Measurements from ENCODE around the gene LRRK1.

The LRRK1 gene

DNA sequence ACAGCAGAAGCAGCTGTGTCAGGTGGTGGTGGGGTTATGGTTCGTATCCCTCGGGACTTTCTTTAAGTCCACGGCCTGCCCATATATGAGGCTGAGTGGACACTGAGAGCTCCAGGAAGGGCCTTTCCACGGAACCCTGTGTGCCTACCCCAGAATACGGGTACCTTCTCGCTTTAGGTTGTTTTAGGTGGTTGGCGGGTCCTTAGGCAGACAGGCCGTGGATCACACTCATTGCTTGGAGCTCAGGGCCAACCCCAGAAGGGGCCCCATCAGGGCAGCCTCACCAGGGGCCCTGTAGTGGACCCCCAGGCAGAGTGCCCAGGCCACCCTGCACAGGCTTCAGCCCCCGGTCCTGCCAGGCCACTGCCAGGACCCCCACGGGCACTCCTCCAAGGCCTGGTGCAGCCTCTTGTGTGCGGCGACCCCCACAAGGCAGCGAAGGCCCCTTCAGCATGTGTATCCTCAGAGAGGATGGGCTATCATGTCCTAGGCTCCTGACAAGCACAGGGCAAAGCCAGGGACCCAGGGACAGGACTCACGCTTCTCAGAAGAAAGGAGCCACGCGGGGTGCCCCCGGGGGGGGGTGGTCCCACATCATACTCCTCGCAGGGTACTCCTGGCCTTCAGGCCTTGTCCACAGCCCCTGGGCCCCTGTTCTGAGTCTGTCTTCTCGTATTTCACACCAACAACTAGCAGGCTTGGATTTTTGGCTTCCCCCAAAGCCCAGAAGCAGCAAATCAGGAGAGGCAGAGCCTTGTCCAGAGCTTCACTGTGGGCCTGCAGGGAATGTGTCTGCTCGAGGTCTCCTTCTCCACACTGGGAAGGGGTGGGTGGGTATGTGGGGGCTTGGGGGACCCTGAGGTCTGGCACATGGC lies 93.4 kb downstream of the LRRK1 start:
- DNase-seq, result no peak

DNA sequence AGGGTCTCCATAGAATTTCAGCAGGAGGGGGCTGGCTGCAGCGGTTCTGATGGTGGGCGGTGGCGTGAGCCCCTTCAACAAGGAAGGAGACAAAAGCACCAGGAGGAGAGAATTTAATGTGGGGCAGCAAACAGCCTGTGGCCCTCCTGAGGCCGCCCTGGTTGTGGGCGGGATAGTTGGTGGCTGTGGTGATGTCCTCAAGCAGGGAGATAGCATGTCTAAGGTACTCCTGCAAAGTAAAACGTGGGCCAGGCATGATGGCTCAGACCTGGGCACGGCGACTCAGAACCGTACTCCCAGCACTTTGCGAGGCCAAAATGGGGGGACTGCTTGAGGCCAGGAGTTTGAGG lies 94.0 kb downstream of the LRRK1 start:
- no peak for DNase-seq

DNA sequence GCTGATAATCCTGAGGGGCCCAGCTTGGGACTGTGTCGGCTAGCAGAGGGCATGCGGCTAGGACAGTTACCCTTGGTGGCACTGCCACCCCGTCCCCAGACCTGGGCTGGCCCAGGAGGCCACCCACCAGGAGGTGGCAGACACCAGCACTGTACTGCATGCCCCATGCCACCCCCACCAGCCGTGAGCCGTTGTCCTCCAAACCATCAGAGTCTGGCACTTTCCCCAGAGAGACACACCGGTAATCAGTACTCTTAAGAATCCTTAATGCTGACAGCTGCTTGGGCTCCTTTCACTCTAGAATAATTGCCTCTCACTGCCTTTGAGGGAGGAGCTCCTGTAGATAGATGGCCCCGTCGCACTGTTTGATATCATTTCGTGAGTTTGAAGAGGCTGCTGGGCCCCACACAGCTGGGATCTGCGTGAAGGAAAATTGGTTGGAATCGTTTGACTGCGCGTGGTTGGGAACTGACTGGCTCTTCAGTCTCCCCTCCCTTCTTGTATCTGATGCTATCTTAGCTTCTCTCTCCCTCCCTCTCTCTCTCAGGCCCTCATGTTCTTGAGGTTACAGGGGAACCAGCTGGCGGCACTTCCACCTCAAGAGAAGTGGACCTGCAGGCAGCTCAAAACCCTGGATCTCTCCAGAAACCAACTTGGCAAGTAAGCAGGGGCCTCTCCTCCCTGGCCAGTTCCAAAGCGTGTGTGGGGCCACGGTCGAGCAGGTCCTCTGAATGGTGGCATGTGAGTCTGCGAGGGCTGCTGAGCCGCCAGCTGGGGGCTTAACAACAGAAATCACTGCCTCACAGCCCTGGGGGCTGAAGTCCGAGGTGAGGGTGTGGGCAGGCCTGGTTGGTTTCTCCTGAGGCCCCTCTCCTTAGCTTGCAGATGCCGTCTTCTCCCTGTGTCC lies 94.9 kb downstream of the LRRK1 start:
- no peak for DNase-seq

DNA sequence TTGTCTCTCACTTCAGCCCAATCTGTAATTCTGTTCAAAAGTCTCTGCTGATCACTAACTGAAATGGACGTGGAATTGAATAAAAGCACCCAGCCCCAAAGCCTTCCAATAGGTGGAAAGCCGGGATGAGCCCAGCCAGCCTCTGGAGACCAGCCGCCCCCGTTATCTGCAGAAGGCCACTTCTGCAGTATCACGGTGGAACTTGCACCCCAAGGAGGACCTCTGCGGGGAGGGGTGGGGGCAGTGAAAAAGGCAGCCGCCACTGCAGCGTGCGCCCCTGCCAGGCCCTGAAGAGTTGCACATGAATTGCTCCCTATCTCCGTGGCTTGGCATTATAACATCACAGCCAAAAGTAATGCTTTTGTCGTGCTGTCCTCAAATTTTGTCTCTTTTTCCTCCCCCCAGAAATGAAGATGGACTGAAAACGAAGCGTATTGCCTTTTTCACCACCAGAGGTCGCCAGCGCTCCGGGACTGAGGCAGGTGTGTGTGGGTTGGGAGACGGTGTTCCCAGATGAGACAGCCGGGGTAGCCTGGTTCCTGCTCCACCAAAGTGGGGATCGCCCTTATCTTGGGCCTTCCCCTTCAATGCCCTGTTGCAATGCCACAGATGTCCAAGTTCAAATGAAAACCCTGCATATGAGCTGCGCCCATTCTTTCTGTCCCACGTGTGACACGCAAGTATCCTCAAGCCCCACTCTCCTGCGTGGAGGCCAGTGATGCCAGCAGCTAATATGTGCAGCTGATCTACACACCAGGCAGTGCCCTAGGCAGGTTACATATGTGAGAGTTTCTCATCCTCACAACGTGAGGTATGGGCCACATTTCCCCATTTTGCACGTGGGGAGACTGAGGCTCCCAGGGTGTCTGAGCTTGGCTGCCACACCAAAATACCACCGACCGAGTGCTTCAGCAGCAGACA lies 96.0 kb downstream of the LRRK1 start:
- peak; percentile 76 for DNase-seq

DNA sequence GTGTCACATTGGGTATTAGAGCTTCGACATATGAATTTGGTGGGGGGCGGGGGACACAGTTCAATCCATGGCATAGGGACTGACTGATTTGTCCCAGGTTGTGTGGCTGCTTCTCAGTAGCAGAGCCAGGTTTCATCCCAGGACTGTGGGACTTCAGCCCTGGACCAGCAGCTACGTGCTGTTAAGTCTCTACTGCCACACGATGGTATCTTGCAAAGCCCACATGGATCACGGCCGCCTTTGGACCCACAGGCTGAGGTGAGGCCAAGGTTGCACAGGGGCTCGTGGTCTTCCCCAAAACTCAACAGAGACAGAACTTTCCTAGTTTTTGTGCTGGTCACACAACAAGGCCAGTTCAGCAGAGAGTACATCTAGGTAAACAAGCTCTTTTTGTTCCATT lies 97.4 kb downstream of the LRRK1 start:
- no peak for DNase-seq

DNA sequence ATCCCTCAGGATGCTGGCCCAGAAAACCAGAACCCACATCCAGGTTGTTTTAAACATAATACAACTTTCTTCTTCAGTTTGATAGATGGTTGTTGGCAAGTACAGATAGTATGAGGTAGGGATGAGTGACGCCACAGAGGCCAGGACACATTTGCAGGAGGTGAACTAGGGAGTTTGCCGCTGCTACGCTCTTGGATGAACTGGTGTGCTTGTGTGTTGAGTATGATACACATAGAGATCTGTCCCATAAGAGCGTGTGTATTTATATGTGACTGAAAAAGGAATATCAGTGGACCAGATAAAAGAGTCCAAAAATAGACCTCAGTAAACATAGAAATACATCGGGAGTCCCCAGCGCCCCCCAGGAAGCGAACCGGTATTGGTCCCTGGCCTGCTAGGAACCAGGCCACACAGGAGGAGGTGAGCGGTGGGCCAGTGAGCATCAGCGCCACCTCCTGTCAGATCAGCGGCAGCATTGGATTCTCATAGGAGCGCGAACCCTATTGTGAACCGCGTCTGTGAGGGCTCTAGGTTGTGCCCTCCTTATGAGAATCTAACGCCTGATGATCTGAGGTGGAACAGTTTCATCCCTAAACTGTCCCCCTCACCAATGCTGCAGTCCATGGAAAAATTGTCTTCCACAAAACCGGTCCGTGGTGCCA lies 98.1 kb downstream of the LRRK1 start:
- DNase-seq, result no peak

DNA sequence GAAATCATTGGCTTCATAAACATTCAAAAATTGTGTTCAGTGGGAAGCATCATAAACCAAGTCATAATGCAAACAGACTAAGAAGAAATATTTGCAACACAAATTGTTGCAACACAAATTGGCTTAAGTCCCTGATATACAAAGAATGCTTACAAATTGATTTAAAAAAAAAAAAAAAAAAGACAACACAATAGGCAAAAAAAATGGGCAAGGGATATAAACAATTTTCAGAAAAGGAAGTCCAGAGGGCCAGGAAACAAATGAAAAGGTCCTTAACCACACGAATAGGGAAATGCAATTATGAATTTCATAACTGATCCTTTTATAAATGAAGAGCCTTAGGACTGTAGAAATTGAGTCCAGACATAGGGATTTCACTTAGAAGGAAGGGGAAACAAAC lies 98.9 kb downstream of the LRRK1 start:
- DNase-seq, result no peak

DNA sequence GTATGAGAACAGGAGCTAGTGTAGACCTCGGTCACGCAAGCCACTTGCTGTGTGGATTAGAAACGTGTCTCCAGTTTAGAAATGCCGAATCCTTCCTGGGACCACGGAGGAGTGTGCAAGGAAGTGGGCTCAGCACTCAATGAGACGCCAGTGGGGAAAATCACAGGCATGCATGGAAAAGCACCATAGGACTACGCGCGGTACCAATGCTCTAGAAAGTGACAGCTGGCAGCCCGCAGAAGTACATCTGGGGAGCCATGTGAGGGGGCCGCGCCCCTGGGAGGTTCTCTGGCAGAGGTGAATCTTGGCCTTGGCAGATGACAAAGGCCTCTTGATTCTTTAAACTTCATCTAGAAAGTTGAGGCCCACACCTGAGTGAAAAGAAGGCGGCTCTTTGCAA lies 99.3 kb downstream of the LRRK1 start:
- no peak for DNase-seq

DNA sequence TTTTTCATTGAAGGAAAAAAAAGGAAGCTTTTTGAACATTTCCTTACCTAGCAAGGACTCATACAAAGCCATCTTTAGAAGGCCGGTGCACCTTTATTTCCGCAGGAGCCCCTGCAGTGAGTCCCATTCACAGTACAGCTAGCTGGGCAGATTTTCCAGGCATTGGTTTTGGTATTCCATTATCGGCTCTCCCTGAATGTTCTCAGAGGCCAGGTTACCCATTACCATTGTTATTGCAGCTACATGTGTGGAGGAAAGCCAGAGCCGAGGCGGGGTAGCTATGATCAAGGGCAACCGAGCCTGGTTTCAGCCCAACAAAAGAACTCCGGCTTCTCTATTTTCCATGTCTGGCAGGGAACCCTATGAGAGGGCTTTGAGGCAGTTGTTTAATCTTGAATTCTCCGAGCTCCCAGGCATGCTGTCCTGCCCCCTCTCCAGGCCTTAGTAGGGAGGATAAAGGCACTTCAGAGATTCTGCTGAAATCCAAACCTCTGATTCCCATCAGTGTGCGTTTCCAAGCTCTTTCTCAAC lies 100.3 kb downstream of the LRRK1 start:
- no peak for DNase-seq

DNA sequence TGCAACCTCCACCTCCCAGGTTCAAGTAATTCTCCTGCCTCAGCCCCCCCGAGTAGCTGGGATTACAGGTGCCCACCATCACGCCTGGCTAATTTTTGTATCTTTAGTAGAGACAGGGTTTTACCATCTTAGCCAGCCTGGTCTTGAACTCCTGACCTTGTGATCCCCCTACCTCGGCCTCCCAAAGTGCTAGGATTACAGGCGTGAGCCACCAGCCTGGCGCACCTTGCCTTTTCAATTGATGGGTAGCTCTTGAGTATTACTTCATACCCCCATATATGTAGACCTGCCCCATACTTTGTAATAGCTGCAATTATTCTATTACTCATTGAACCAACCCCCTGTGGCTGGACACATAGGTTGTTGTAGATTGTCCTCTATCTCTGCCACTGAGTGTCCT lies 101.3 kb downstream of the LRRK1 start:
- DNase-seq, result no peak

DNA sequence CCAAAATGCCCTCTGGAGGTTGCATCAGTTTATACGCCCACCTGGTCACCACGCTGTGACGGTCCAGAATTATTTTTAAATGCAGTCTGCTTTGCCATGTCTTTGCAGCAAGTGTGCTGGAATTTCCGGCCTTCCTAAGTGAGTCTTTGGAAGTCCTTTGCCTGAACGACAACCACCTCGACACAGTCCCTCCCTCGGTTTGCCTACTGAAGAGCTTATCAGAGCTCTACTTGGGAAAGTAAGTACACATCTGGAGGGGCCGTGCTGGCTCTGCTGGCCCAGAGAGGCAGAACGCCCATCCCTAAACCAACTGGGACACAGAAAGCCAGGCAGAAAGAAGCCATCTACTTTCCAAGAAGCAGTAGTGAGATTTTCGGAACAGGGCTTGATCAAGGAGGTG lies 101.8 kb downstream of the LRRK1 start:
- no peak for DNase-seq

DNA sequence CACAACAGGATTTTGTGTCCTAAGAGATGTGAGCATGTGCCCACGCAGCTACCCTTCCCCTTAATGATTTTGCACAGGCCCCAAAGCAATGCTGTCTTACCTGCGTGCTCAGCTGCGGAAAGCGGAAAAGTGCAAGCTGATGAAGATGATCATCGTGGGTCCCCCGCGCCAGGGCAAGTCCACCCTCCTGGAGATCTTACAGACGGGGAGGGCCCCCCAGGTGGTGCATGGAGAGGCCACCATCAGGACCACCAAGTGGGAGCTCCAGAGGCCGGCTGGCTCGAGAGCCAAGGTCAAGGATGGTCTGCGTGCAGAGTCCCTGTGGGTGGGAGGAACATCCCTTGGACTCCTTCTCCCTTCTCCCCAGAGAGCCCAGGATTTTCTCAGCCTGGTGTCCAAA lies 103.1 kb downstream of the LRRK1 start:
- no peak for DNase-seq

DNA sequence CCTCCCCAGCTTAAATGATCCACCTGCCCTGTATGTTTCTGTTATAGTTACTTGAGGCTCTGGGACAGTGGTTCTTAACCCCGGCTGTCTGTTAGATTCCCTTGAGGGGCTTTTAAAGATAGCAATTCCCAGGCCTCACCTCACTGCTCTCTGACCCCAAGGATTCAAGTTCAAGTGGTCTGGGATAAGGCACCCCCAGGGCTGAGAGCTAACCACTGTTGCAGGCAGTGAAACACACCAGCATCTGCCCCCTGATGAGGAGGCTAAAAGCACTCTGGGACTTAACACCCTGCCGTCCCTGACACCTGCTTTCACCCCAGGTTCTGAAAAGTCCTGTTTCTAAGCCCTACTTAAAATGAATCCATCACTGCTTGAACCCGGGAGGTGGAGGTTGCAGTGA lies 103.7 kb downstream of the LRRK1 start:
- DNase-seq, result no peak

DNA sequence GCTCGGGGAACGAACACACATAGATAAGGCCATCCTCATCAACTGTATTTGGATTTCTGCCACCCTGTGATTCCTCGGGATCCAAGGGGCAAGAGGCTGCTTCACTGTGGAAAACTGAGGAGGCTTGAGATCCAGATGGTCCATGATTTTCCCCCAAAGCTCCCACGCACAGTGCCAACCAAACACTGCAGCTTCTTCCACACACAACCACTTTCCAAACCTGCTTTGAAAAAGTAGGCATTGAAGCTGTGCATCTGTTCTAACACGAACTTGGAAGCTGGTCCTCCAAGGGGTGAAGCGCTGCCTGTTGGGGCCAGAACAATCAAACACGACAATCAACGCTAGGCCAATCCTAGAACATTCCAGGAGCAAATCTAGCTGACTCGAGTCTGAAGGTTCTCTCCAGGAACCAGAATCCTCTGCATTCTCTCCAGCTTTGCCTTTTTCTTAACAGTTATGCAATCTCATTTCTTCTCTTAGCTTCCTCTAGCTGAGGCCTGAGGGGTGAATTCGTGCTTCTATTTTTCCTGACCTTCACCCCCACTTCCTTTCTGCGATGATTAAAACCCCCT lies 104.4 kb downstream of the LRRK1 start:
- DNase-seq, result no peak

DNA sequence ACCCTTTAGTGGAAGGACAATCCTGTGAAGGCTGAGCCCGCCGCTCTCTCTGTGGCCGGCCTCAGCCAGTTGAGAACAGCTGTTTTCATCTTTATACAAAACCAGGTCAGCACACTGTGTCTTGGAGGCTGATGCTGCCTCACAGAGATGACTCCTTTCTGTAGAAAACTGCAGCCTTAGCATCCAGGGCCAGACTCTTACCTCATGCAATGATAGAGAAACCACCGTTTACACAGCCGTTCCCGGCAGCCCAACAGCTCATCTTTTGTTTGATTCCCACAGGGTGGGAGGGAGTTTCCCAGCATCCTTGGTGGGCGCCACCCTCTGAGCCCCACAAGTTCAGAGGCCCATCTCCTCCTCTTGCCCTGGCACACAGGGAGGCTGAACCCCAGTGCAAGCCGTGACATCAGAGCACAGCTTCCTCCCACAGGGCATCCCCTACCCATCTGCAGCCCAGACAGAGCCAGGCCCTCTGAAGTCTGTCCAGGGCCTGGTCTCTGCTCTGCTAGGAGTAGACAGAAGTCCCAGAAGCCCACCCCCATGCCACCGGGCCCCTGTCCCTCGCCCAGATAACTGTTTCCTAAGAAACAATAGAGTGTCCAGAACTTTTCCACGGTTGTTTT lies 105.0 kb downstream of the LRRK1 start:
- DNase-seq, result no peak

DNA sequence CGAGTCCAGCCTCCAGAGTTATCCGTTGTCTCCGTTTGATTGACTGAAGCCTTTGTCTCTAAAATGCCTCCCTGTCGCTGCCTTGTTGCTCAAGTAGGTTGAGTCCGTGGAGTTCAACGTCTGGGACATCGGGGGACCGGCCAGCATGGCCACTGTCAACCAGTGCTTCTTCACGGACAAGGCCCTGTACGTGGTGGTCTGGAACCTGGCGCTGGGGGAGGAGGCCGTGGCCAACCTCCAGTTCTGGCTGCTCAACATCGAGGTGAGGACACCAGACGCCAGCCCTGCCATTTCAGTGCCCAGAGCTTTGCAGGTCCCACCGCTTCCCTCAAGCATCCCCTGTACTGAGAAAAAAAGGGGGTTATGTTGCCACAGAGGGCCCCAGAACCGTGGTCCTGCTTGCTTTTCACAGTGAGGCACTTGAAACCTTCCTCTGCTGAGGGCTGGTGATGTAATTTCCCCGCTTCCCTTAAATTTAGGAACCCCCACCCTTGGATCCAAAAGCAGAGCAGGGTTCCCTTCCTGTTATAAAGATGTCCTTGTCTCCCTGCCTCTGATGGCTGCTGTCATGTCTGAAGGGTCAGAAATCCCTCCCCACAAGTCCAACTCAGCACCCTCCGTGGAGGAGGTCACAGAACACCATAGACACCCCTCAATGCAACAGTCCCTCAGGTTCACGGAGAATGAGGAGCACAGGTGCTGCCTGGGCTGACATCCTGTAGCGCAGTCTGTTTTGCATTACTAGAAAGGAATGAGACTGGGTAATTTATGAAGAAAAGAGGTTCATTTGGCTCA lies 105.7 kb downstream of the LRRK1 start:
- DNase-seq, result no peak

DNA sequence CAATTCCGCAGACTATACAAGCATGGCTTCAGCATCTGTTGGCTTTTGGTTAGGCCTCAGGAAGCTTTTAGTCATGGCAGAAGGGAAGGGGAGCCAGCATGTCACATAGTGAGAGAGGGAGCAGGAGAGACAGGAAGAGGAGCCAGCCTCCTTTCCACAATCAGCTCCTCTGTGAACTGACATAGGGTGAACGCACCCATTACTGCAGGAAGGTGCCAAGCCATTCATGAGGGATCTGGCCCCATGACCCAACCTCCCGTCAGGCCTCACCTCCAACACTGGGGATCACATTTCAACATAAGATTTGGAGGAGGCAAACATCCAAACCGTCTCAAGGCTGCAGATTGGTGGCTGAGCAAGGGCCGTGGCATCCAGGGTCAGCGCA lies 106.3 kb downstream of the LRRK1 start:
- no peak for DNase-seq

DNA sequence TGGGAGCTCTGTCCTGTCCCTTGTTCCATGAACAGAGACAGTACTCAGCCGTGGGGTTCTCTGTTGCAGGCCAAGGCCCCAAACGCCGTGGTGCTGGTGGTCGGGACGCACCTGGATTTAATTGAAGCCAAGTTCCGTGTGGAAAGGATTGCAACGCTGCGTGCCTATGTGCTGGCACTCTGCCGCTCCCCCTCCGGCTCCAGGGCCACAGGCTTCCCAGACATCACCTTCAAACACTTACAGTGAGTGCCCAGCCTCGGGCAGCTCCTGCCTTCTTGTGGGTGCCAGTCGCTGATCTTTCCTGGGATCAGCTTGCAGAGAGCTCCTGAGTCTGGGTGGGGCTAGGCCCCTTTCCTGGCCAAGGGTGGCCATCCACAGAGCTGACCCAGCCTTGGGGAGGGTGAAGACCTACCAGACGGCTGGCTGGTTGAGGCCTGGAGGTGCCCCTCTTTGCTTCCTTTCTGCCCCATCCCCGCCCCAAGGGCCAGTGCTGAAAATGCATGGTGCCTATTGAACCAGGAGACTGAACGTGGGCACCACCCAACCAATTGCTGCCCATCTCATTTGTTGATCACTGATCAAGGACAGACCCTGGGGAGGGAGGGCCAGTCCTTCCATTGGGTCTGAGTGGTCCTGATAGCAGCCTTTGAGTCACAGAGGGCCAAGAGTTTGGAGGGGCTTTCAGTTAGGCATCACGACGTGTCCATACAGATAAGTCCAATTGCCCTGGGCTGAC lies 106.9 kb downstream of the LRRK1 start:
- no peak for DNase-seq

DNA sequence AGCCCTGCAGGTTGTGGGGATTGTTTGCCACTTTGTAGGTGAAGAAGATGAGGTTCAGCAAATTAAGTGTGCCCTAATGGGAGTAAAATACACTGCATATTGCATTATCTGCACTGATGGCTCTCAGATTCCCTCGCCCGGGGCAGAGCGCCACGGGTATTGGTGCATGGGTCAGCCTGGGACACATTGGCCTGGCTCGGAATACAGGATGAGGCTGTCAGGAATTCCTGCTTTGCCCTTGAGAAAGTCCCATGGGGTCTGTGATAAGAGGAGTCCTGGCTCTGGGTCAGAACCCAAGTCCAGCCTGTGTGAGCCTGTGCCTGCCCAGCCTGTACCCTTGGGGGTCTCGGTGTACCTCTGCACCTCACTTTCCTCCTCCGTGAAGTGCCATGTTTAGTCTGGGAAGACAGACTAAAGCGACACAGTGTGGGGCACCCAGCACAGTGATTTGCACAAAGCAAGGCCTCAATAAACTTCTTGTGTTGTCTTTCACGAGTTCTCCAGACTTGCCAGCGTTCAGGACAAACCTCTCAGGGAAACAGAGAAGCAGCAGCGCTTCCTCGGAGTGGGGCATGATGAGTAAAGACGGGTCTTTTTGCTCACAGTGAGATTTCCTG lies 107.6 kb downstream of the LRRK1 start:
- no peak for DNase-seq
